Measurements from ENCODE around the gene ISY1.

DNA sequence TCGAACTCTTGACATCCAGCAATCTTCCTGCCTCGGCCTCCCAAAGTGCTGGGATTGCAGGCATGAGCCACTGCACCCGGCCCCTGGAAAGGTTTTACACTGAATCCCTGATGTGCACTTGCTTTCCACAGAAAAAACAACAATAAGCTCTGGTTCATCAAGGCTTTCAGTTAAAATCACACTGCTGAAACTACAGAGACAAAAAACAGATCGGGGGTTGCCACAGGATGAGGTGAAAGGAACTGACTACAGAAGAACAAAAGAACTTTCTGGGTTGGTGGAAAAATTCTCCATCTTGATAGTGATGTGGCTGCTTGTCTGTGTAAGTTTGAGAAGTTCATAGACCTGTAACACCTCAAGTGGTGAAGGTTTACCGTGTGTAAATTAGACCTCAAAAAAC is 42.1 kb downstream of the ISY1 start:
- TF ChIP-seq CTCF (optimal IDR thresholded peaks at IDR 0.05 in 1 of 3, IDR thresholded peaks at IDR 0.05 in 1 of 3, conservative IDR thresholded peaks at IDR 0.05 in 1 of 3; ENCODE audit: extremely low read depth in 1 of 3, insufficient read depth in 2 of 3, low read length in 3 of 3): no peak
- no peak for TF ChIP-seq EZH2 (IDR thresholded peaks at IDR 0.05; ENCODE audit: low read length)

Data from keratinocyte (primary cell).